Right cardiac atrium (tissue), 5 donors: ENCODE results near the gene PDE1A. TPM values are rescaled to one million over a fixed set of nuclear protein-coding genes. Genes with fewer than 3 reads are reported as not detected.

Source experiments
- ATAC-seq, 2 donors: fragments of 200-7000 bp; cut with Tn5 transposase; one replicate each; pipeline versions ENCODE4 v1.8.0 to v1.9.1; 2020; ENCODE audit warnings: moderate library complexity in 2 of 2, mild to moderate bottlenecking in 1 of 2
- DNase-seq, 3 donors: peaks; one replicate each; pipeline ENCODE4 v3.0.0-alpha.2; 2020
- H3K27ac ChIP-seq: one replicate; pipeline ENCODE4 v1.5.1; 2013; ENCODE audit warnings: mild to moderate bottlenecking, low read length, control low read depth, moderate library complexity
- H3K27me3 ChIP-seq: one replicate; pipeline ENCODE4 v1.6.1; 2013; ENCODE audit not compliant: control insufficient read depth, insufficient read depth
- H3K4me1 ChIP-seq: one replicate; pipeline ENCODE4 v1.6.1; 2013; ENCODE audit warnings: low read length; ENCODE audit not compliant: control insufficient read depth, insufficient read depth
- H3K4me3 ChIP-seq: one replicate; pipeline ENCODE4 v1.5.1; 2013; ENCODE audit warnings: low read length, control low read depth
- H3K9me3 ChIP-seq: one replicate; pipeline ENCODE4 v1.6.1; 2013; ENCODE audit warnings: low read length; ENCODE audit not compliant: control insufficient read depth
- WGBS: extraction: QIAGEN DNeasy Blood & Tissue Kit; methylation state at CpG from one replicate; pipeline ENCODE4 v1.1.7; 2013; 5-methylcytosine and 5-hydroxymethylcytosine counted together
- intact Hi-C, 4 donors: fragments of 100-400 bp; cut with DNase I; formaldehyde crosslinking; loops; one replicate each; pipeline versions ENCODE4 v1.11.0 to v1.14.0; 2022 to 2023
- long read RNA-seq, 4 donors: library from polyadenylated mRNA; unstranded; transcript quantifications; one replicate each; pipeline ENCODE4 v2.0.0, GENCODE V29; 2020 to 2021
- polyA plus RNA-seq: library from polyadenylated mRNA; stranded (reverse); fragments of 200-250 nt; gene quantifications from one replicate; pipeline ENCODE4 v1.2.3, GENCODE V29; 2013
- total RNA-seq, 4 donors: library from RNA; stranded (reverse); fragmentation: NEBNext Ultra II Directional; extraction: Animal tissue kit (Norgen Biotek cat#: 25700); gene quantifications; one replicate each; pipeline ENCODE4 v1.2.1, GENCODE V29; 2021
- donor health status: healthy with polysubstance abuse.
- donor health status: DM: no; HTN: yes; CAD: no.
- donor health status: DM: no; HTN: no; CAD: no.
- donor health status: DM: no; HTN: yes; CAD: no; lungs with severe emphysema.
- donor health status: DM: yes; HTN: yes; CAD: no.

Gene PDE1A
- total RNA-seq, result 10 to 100 TPM; 13.9 to 16.0 (median 15.1) TPM
- 6.1 TPM for polyA plus RNA-seq
- long read RNA-seq, donor 1, transcript PDE1A-201 (14 exons, 2,338 nt), result major isoform, 21 of 37 reads
- long read RNA-seq, donor 1, partial matches to known transcripts, result 7 of 37 reads
- long read RNA-seq, donor 1, other reads (novel, unspliced or antisense), result 9 of 37 reads
- long read RNA-seq, donor 2, transcript PDE1A-201 (14 exons, 2,338 nt), result major isoform, 7 of 11 reads
- long read RNA-seq, donor 2, partial matches to known transcripts, result 2 of 11 reads
- long read RNA-seq, donor 2, other reads (novel, unspliced or antisense), result 2 of 11 reads
- long read RNA-seq, donor 3, transcript PDE1A-201 (14 exons, 2,338 nt), result major isoform, 34 of 65 reads
- long read RNA-seq, donor 3, partial matches to known transcripts, result 10 of 65 reads
- long read RNA-seq, donor 3, other reads (novel, unspliced or antisense), result 21 of 65 reads
- long read RNA-seq, donor 4, partial matches to known transcripts, result 2 of 6 reads
- long read RNA-seq, donor 4, other reads (novel, unspliced or antisense), result 0 of 6 reads

DNA sequence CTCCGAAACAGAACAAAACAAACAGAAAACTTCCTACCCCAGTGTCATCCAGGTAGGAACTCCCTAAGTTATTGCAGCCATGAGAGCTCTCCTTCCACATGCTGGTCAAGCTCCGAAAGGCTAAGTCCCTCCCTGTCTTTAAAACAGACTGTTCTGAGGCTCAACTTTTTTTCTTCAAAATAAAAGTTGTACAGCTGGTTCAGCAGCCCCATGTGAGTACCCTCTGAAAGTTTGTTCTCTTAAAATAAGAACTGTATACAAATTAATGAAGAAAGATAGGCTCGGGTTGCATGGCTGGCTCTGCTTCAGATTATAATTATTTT lies at the start of gene PDE1A:
TSS of gene PDE1A (minus strand) at position 119 of the 323 bp plus-strand sequence.
- Histone ChIP-seq H3K27me3 (no peaks in the 10 kb centered on the region), H3K9me3 (no peaks in the 10 kb centered on the region), H3K27ac (peak within 1 kb of the TSS; percentile 19), H3K4me1 (no peaks in the 10 kb centered on the region), H3K4me3 (peak within 1 kb of the TSS; percentile 92)
- DNase-seq (no peak), ATAC-seq (peak; percentile 75 to 81)
- 27% methylated on average over 3 of the region's 3 CpGs for WGBS
- intact Hi-C loops, result no loop called here

DNA sequence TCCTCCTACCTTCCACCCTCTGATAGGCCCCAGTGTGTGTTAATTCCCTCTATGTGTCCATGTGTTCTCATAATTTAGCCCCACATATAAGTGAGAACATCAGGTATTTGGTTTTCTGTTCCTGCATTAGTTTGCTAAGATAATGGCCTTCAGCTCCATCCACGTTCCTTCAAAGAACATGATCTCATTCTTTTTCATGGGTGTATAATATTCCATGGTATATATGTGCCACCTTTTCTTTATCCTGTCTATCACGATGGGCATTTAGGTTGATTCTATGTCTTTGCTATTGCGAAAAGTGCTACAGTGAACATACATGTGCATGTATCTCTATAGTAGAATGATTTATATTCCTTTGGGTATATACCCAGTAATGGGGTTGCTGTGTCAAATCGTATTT lies 46.8 kb upstream of the PDE1A start:
- Histone ChIP-seq H3K4me1 (no peaks in the 10 kb centered on the region), H3K9me3 (no peaks in the 10 kb centered on the region), H3K4me3 (no peak overlapping the region), H3K27ac (no peak overlapping the region), H3K27me3 (no peaks in the 10 kb centered on the region)
- DNase-seq (no peak), ATAC-seq (no peak)
- WGBS, result 93% methylated on average over 4 of the region's 4 CpGs
- intact Hi-C loops, result no loop called here

DNA sequence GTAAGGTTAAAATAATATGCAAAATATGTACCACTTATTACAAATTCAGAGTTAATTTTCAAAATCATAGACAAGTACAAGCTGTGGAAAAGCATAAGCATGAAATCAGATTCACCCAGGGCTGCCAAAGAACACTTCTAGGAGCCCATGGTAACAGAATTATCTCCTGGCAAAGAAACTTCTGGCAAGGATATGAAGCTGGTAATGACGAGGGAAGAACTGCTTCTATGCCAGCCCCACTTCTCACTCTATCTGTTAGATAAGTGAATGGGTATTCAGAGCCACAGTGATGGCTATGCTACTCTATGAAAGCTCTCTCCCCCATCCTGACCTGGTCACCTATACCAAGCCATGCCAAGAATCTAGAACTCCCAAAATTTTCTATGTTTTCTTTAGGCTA lies 36.9 kb upstream of the PDE1A start:
- peak; percentile 5 to 37 (median 8) for DNase-seq
- no peaks in the 10 kb centered on the region for H3K9me3 ChIP-seq
- peak; percentile 97 for ATAC-seq
- intact Hi-C loops, result no loop called here
- H3K27me3 ChIP-seq, result no peaks in the 10 kb centered on the region
- H3K4me1 ChIP-seq, result peaks cover 1% of the 10 kb centered on the region
- 10% methylated on average over 1 of the region's 1 CpG for WGBS
- H3K4me3 ChIP-seq, result no peak overlapping the region
- H3K27ac ChIP-seq, result no peak overlapping the region

- no peaks in the 10 kb centered on the region for H3K4me1 ChIP-seq
- DNase-seq (no peak), ATAC-seq (no peak)
- no peaks in the 10 kb centered on the region for H3K9me3 ChIP-seq
- no peaks in the 10 kb centered on the region for H3K27me3 ChIP-seq
- H3K27ac ChIP-seq, result no peak overlapping the region
- intact Hi-C loops, result no loop called here
- no peak overlapping the region for H3K4me3 ChIP-seq
- WGBS, result 88% methylated on average over 4 of the region's 4 CpGs
Observed at GRCh38 chr2:182456784-182457183, 29.9 kb upstream of the PDE1A start.

GRCh38 chr2:182452456-182452990 lies 25.7 kb upstream of the PDE1A start:
- no peaks in the 10 kb centered on the region for H3K4me1 ChIP-seq
- H3K9me3 ChIP-seq, result no peaks in the 10 kb centered on the region
- DNase-seq (no peak), ATAC-seq (no peak)
- no peak overlapping the region for H3K4me3 ChIP-seq
- H3K27me3 ChIP-seq, result no peaks in the 10 kb centered on the region
- H3K27ac ChIP-seq, result no peak overlapping the region
- WGBS, result 94% methylated on average over 2 of the region's 2 CpGs
- intact Hi-C loops, result no loop called here

- no peak overlapping the region for H3K4me3 ChIP-seq
- no peak overlapping the region for H3K27ac ChIP-seq
- no peaks in the 10 kb centered on the region for H3K27me3 ChIP-seq
- intact Hi-C loops, result no loop called here
- H3K4me1 ChIP-seq, result no peaks in the 10 kb centered on the region
- no peaks in the 10 kb centered on the region for H3K9me3 ChIP-seq
- 98% methylated on average over 2 of the region's 2 CpGs for WGBS
- ATAC-seq (no peak), DNase-seq (no peak)
Observed at GRCh38 chr2:182448371-182448770, 21.5 kb upstream of the PDE1A start.

DNA sequence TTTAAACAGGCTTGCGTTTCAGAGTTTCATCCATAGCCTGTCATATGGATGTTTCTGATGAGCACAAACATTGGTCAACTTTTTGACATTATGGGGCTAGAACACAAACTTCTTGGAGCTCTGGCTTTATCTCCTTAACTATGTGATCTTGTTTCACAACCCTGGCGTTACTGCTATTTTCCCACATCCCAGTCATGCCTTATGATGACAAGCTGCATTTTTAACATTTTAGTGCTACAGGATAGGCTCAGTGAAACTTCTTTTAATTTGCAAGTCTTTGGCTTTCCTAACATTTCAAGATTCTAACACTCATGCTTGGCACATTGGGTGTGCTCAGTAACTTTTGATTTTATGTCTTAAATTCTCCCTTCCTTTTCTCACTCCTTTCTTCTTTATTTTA lies 21.0 kb upstream of the PDE1A start:
- ATAC-seq (peak; percentile 82 to 84), DNase-seq (no peak)
- no peaks in the 10 kb centered on the region for H3K27me3 ChIP-seq
- H3K27ac ChIP-seq, result no peak overlapping the region
- no peaks in the 10 kb centered on the region for H3K9me3 ChIP-seq
- no peaks in the 10 kb centered on the region for H3K4me1 ChIP-seq
- intact Hi-C loops, result no loop called here
- no peak overlapping the region for H3K4me3 ChIP-seq
- WGBS, result 73% methylated on average over 2 of the region's 2 CpGs

DNA sequence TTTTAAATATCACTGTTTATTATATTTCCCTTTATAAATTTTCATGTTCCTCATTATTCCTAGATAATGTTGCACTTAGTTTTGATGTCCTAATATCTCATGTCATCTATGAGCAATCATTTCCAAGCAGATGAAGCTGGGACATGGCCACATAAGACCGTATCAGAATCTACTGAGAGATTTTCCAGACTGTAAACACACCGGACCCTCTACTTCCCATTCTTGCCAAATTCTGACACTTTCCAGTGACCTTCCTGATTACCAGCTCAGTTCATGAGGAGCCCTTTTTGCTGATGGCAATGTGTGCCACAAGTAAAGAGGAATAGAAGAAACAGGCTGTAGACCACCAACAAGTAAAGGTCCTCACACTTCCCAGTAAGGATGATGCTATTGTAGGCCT lies 20.3 kb upstream of the PDE1A start:
- intact Hi-C loops, result no loop called here
- H3K27me3 ChIP-seq, result no peaks in the 10 kb centered on the region
- peak in 1 of 2 donors; percentile 60 for ATAC-seq
- H3K4me1 ChIP-seq, result no peaks in the 10 kb centered on the region
- H3K9me3 ChIP-seq, result no peaks in the 10 kb centered on the region
- no peak overlapping the region for H3K27ac ChIP-seq
- no peak for DNase-seq
- no peak overlapping the region for H3K4me3 ChIP-seq
- WGBS, result 60% methylated on average over 2 of the region's 2 CpGs

DNA sequence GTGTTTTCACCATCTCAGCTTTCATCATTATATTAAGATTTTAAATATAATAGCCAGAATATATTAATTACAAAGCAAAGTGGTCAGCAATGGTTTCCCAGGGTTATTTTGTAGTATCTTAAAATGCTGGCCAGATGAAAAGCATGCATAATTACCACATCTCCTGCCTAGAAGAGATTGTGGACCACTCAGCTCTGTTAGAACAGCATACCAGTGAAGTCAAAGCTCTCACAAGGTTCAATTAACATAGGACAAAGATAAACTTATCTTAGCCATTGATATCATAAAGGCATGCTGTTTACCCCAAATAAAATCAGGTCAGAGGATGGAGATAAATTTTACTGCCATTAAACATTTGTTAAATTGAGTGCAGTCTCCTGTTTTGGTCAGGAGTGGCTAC lies 19.3 kb upstream of the PDE1A start:
- Histone ChIP-seq H3K4me1 (no peaks in the 10 kb centered on the region), H3K27ac (no peak overlapping the region), H3K27me3 (no peaks in the 10 kb centered on the region), H3K4me3 (no peak overlapping the region), H3K9me3 (no peaks in the 10 kb centered on the region)
- intact Hi-C loops, result no loop called here
- ATAC-seq (no peak), DNase-seq (no peak)

- no peak for DNase-seq
- H3K9me3 ChIP-seq, result no peaks in the 10 kb centered on the region
- 36% methylated on average over 4 of the region's 4 CpGs for WGBS
- peak in 1 of 2 donors; percentile 24 for ATAC-seq
- H3K27ac ChIP-seq, result no peak overlapping the region
- no peaks in the 10 kb centered on the region for H3K27me3 ChIP-seq
- no peak overlapping the region for H3K4me3 ChIP-seq
- no peaks in the 10 kb centered on the region for H3K4me1 ChIP-seq
- intact Hi-C loops, result no loop called here
Observed at GRCh38 chr2:182445391-182445965, 18.6 kb upstream of the PDE1A start.

DNA sequence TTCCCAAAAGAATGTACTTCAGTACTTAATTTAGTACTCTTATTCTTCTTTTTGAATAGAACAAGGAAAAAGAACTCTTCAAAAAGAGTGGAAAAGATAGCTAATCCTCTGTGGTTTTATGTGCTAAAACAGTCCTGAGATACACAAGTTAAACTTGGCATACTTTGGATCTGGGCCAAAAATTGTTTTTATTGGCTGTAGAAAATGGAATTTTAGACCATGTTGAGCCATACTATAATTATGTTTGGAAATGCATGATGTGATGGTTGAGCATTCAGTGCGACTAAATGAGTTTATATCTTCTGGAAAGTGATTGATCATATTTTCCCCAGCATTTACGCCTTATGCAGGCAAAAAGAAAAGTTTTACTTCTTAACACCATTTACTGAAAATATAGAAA lies 18.0 kb upstream of the PDE1A start:
- no peaks in the 10 kb centered on the region for H3K4me1 ChIP-seq
- no peaks in the 10 kb centered on the region for H3K9me3 ChIP-seq
- DNase-seq (no peak), ATAC-seq (peak in 1 of 2 donors; percentile 48)
- 78% methylated on average over 2 of the region's 2 CpGs for WGBS
- intact Hi-C loops, result no loop called here
- H3K27me3 ChIP-seq, result no peaks in the 10 kb centered on the region
- H3K4me3 ChIP-seq, result no peak overlapping the region
- H3K27ac ChIP-seq, result no peak overlapping the region
